ENCODE data around the gene CKAP2.
"Not testable (repeated sequence)": the region's sequence is repeated elsewhere in the genome, so short reads cannot be mapped to it uniquely, and the experiment has no call there.

CKAP2 gene

GRCh38 chr13:52454820-52455676 lies at the start of gene CKAP2:
CKAP2 (plus strand) TSS chr13:52455478; CDS start chr13:52455557, 79 bp downstream.
- DNase-seq (ENCODE audit: low spot score), result peak; percentile 97

- DNase-seq (ENCODE audit: low spot score), result peak; percentile 28
Observed at GRCh38 chr13:52405767-52406494, 49.3 kb upstream of the CKAP2 start, which contains the start of gene THSD1. THSD1 (minus strand) TSS chr13:52406172; CDS start chr13:52402600, 3,572 bp downstream.

GRCh38 chr13:52406629-52407028 lies 48.6 kb upstream of the CKAP2 start:
- DNase-seq (ENCODE audit: low spot score), result no peak

- not testable (repeated sequence) for DNase-seq (ENCODE audit: low spot score)
Observed at GRCh38 chr13:52407436-52407835, 47.8 kb upstream of the CKAP2 start.

- not testable (repeated sequence) for DNase-seq (ENCODE audit: low spot score)
Observed at GRCh38 chr13:52408071-52408658, 47.1 kb upstream of the CKAP2 start.

- no peak for DNase-seq (ENCODE audit: low spot score)
Observed at GRCh38 chr13:52411629-52412028, 43.6 kb upstream of the CKAP2 start.

- no peak for DNase-seq (ENCODE audit: low spot score)
Observed at GRCh38 chr13:52412128-52412527, 43.1 kb upstream of the CKAP2 start.

- DNase-seq (ENCODE audit: low spot score), result no peak
Observed at GRCh38 chr13:52414051-52414450, 41.2 kb upstream of the CKAP2 start.

- DNase-seq (ENCODE audit: low spot score), result no peak
Observed at GRCh38 chr13:52414963-52415362, 40.3 kb upstream of the CKAP2 start.

- DNase-seq (ENCODE audit: low spot score), result no peak
Observed at GRCh38 chr13:52419080-52419479, 36.2 kb upstream of the CKAP2 start.

GRCh38 chr13:52421216-52421615 lies 34.1 kb upstream of the CKAP2 start:
- no peak for DNase-seq (ENCODE audit: low spot score)

- DNase-seq (ENCODE audit: low spot score), result no peak
Observed at GRCh38 chr13:52428295-52428694, 27.0 kb upstream of the CKAP2 start.

GRCh38 chr13:52432456-52432855 lies 22.8 kb upstream of the CKAP2 start:
- DNase-seq (ENCODE audit: low spot score), result no peak

- DNase-seq (ENCODE audit: low spot score), result no peak
Observed at GRCh38 chr13:52446265-52446664, 9.0 kb upstream of the CKAP2 start.

- no peak for DNase-seq (ENCODE audit: low spot score)
Observed at GRCh38 chr13:52447354-52447753, 7.9 kb upstream of the CKAP2 start.

GRCh38 chr13:52447815-52448552 lies 7.3 kb upstream of the CKAP2 start:
- DNase-seq (ENCODE audit: low spot score), result no peak

- DNase-seq (ENCODE audit: low spot score), result no peak
Observed at GRCh38 chr13:52449331-52450011, 5.8 kb upstream of the CKAP2 start.

- DNase-seq (ENCODE audit: low spot score), result peak; percentile 97
Observed at GRCh38 chr13:52450012-52450792, 5.1 kb upstream of the CKAP2 start, which contains the start of gene VPS36. VPS36 (minus strand) TSS chr13:52450634; CDS start chr13:52450594, 40 bp downstream.

- DNase-seq (ENCODE audit: low spot score), result no peak
Observed at GRCh38 chr13:52450793-52451116, 4.5 kb upstream of the CKAP2 start.

GRCh38 chr13:52451135-52451804 lies 4.0 kb upstream of the CKAP2 start:
- no peak for DNase-seq (ENCODE audit: low spot score)

Data from Ammon's horn (tissue), 1 donor.